Left forelimb (tissue), 1 donor: ENCODE results near the gene CUEDC2.

Source experiments
- DNase-seq: peaks from one replicate; pipeline ENCODE4 v3.0.0-alpha.2; 2018; ENCODE audit warnings: low spot score

The CUEDC2 gene

GRCh38 chr10:102409604-102410428, 22.6 kb downstream of the CUEDC2 start:
- DNase-seq: peak; percentile 68

GRCh38 chr10:102408728-102409603, 23.4 kb downstream of the CUEDC2 start:
- DNase-seq: peak; percentile 86

DNA sequence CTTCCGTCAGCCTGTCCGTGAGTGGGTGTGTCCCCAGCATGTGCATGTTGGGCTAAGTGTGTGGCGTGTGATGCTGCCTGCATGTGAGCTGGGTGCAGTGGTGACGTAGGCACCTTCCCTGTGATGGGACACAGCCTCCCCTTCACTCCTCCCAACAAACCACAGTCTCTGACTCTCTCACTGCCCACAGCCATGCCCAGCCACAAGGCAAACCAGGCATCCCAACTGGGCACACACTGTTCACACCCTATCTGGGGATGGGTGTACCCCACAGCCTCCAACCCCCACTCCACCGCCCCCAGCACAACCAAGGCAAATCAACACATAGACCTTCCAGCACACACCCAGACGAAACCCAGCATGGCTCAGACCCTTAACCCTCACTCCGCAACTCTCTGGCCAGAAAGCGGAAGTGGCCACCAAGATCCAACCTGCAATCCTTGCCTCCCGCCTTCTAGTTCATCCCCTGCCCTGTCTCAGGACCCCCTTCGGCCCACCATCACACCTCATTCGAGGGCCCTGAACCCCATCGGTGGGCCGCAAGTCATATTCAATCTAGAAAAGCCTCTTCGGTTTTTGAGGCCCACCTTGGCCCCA, 24.1 kb downstream of the CUEDC2 start:
- DNase-seq: no peak

DNA sequence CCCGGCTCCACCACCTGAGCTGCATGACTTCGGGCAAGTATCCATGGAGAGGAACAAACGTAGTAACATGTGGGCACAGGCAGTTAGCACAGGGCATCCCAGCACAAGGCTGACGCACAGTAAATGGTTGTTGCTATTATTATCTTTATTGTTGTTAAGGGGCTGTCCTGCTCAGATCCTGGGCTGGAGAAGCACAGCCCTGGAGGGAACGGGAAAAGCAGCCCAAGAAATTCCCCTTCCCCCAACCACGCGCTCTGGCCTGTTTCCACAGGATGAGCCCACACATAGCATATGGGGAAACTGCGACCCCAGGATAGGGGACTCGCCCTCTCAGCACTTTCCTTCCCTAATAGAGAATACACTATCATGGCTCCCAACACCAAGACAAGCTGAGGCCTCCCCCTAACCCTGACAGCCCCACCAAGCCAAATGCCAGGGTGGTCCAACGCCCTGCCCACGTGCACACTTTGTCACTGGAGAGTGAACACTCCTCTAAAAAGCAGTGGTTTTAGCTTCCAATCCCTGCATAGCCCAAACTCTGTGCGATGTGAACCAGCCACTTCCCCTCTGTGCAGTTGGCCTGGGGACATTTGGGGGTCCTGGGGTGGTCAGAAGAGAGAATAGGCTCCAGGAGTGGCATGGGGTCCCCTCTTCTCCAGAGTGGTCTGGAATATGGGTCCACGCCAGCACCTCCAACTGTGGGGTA, 24.8 kb downstream of the CUEDC2 start:
- DNase-seq: no peak

DNA sequence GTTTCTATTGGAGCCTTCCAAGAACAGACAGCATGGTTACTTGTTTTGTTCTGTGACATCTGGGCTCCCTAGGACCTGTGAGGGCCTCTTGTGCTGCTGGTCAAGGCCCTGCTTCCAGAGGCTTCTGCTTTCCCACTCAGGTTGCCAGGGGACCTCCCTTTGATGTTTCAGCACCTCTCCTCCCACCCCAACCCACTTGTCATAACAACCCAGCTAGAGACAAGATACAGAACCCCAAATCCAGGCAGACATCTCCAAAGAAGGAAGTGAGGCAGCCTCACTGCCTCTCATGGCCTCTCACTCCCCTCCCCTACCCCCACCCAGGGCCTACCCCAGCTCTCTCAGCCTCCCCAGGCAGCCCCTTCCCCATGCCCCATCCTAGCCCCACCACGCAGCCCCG, 25.6 kb downstream of the CUEDC2 start:
- no peak for DNase-seq

DNA sequence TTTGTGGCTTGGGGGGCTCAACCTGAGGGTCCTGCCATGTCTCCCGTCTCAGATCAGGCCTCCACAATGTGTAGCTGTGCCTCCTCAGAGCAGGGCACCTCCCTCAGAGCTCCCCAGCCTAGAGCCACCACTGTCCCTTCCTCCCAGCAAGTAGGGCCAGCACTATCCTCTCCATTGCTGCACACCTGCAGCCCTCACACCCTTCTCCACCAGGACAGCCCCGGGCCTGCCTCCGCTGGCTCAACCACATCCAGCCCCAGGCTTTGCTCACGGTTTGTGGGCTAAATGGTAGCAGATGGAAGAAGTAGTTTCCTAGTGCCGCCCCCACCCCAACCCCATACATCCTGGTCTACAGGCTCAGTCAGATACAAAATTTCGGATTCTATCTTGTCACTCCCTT, 26.7 kb downstream of the CUEDC2 start:
- DNase-seq: no peak

GRCh38 chr10:102405108-102405571, 27.2 kb downstream of the CUEDC2 start:
- no peak for DNase-seq

- no peak for DNase-seq
Observed at GRCh38 chr10:102404361-102405107, 27.8 kb downstream of the CUEDC2 start.

DNA sequence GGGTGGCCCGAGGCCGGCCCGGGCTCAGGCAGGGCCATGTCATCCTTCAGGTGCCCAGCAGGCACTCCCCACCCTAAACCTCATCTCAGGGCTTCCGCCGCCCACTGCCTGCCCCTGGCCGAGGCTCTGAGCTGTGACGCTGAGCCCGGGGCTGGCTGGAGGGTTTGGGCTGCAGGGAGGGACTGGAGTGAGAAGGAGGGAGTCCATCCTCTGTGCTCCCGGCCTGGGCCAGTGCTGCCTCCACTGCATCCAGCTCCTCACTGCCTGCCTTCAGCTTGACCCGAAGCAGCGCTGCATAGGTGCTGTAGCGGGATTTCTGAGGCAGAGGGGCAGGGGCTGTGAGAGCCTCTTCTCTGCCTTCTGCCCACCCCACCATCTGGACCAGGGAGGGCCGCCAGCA, 29.3 kb downstream of the CUEDC2 start:
- DNase-seq: no peak

DNA sequence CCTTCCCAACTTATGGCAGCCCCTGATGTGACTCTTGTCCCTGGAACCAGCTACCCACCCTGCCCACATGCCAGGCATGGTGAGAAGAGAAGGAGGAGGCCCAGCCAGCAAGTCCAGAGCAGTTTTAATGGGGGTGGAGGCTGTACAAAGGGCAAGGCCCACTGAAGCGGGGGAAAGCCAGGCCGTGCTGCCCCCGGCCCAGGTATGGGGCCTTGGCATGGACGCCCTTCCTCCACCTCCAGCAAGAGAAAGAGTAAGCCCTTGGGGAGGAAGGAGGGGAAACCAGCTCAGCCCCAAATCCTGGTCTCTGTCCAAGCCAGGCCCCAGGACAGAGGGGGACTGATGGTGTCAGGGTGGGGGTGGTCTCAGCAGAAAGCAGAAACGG, 29.9 kb downstream of the CUEDC2 start:
- DNase-seq: no peak

DNA sequence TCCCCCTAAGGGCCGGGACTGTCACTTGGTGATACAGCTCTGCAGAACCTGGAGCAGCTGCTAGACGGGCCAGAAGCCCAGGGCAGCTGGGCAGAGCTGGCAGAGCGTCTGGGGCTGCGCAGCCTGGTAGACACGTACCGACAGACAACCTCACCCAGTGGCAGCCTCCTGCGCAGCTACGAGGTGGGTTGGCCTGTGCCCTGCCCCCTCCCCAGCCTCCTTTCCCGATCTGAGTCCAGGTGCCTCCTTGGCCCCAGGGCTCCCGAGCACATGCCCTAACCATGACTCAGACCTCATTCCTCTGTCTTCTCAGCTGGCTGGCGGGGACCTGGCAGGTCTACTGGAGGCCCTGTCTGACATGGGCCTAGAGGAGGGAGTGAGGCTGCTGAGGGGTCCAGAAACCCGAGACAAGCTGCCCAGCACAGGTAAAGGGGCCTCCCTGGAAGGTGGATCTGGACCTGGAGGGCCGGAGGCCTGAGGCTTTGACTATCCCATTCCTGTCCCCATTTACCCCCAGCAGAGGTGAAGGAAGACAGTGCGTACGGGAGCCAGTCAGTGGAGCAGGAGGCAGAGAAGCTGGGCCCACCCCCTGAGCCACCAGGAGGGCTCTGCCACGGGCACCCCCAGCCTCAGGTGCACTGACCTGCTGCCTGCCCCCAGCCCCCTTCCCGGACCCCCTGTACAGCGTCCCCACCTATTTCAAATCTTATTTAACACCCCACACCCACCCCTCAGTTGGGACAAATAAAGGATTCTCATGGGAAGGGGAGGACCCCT, 30.5 kb downstream of the CUEDC2 start:
- DNase-seq: no peak

DNA sequence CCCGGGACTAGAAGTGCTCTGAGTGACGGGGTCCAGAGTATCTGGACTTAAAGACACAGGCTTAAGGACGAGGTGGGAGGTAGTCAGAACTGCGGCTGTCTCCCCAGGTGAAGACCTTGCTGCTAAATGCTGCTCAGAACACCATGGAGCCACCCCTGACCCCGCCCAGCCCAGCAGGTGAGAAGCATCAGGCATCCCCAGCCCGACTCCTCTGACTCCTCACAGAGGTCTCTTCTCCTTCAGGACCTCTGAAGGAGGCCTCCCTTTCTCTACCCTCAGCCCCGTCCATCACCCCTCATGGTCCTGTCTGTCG, 31.1 kb downstream of the CUEDC2 start:
- DNase-seq: no peak

DNA sequence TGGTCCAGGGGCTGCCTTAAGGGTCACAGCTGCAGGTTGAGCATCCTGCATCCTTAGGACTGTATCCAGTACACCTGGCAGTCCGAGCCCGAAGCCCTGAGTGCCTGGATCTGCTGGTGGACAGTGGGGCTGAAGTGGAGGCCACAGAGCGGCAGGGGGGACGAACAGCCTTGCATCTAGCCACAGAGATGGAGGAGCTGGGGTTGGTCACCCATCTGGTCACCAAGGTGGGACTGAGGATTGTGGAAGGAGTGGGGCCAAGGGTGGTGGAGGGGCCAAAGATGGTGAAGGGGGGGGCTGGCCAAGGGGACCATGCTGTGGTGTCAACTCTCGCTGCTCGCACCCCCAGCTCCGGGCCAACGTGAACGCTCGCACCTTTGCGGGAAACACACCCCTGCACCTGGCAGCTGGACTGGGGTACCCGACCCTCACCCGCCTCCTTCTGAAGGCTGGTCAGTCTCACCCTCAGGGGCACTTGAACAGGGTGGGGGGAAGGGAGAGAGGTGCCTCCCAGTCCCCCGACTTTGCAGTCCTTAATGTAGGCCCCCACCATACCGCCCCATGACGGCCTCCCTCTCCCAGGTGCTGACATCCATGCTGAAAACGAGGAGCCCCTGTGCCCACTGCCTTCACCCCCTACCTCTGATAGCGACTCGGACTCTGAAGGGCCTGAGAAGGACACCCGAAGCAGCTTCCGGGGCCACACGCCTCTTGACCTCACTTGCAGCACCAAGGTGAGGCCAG, 31.6 kb downstream of the CUEDC2 start:
- no peak for DNase-seq

DNA sequence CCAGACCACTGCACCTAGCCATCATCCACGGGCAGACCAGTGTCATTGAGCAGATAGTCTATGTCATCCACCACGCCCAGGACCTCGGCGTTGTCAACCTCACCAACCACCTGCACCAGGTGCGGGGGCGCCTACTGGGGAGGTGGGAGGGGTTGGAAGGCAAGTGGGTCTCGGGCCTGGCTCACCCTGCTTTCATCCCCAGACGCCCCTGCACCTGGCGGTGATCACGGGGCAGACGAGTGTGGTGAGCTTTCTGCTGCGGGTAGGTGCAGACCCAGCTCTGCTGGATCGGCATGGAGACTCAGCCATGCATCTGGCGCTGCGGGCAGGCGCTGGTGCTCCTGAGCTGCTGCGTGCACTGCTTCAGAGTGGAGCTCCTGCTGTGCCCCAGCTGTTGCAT, 32.3 kb downstream of the CUEDC2 start:
- DNase-seq: no peak

GRCh38 chr10:102399217-102400021, 33.0 kb downstream of the CUEDC2 start:
- DNase-seq: peak; percentile 93

- no peak for DNase-seq
Observed at GRCh38 chr10:102398172-102399020, 34.0 kb downstream of the CUEDC2 start.

GRCh38 chr10:102397222-102398171, 34.9 kb downstream of the CUEDC2 start:
- DNase-seq: no peak
